H7 (cell line): ENCODE measurements around the gene HAPSTR1. TPM values are rescaled to one million over a fixed set of nuclear protein-coding genes. Genes with fewer than 3 reads are reported as not detected.

Source experiments
- DNase-seq: peaks from one replicate; pipeline ENCODE4 v3.0.0; 2012
- H3K27me3 ChIP-seq: 2 replicates; pipeline ENCODE4 v1.6.0; 2011; ENCODE audit warnings: mild to moderate bottlenecking, low read length; ENCODE audit not compliant: control insufficient read depth, insufficient read depth
- H3K36me3 ChIP-seq: replicated peaks from 2 replicates; pipeline ENCODE4 v1.5.1; 2011; ENCODE audit warnings: low read length; ENCODE audit not compliant: control insufficient read depth, insufficient read depth
- H3K4me3 ChIP-seq: 2 replicates; pipeline ENCODE4 v1.5.1; 2011; ENCODE audit warnings: low read depth, mild to moderate bottlenecking, control low read depth, low read length, moderate library complexity; ENCODE audit not compliant: insufficient read depth
- total RNA-seq: library from RNA; depleted of rRNA; stranded (reverse); fragments of >200 nt; shearing (Covaris generic); gene quantifications from 2 replicates; pipeline ENCODE4 v1.2.3, GENCODE V29; 2014; rRNA removed

Gene HAPSTR1
- total RNA-seq, 1 experiment from 2014 or later = 44.0 TPM

- H3K27me3 ChIP-seq = no peaks in the 10 kb centered on the region
These were observed 43.3 kb downstream of the HAPSTR1 start for GRCh38 chr16:9134739-9135138.

GRCh38 chr16:9135797-9136196, 44.4 kb downstream of the HAPSTR1 start:
- no peak overlapping the region for H3K4me3 ChIP-seq
- H3K27me3 ChIP-seq = no peaks in the 10 kb centered on the region
- no peaks in the 10 kb centered on the region for H3K36me3 ChIP-seq
- no peak for DNase-seq

More at GRCh38 chr16:9134739-9135138, 43.3 kb downstream of the HAPSTR1 start:
- peak; percentile 81 for DNase-seq
- Histone ChIP-seq H3K4me3 (no peak overlapping the region), H3K36me3 (no peaks in the 10 kb centered on the region)

GRCh38 chr16:9136596-9136995, 45.2 kb downstream of the HAPSTR1 start:
- H3K4me3 ChIP-seq = no peak overlapping the region
- DNase-seq = no peak
- no peaks in the 10 kb centered on the region for H3K27me3 ChIP-seq
- no peaks in the 10 kb centered on the region for H3K36me3 ChIP-seq

- Histone ChIP-seq H3K27me3 (no peaks in the 10 kb centered on the region), H3K4me3 (no peak overlapping the region), H3K36me3 (no peaks in the 10 kb centered on the region)
- DNase-seq = no peak
These were observed 46.7 kb downstream of the HAPSTR1 start for GRCh38 chr16:9138021-9138680.

- no peak overlapping the region for H3K4me3 ChIP-seq
- no peaks in the 10 kb centered on the region for H3K27me3 ChIP-seq
- H3K36me3 ChIP-seq = no peaks in the 10 kb centered on the region
- peak; percentile 83 for DNase-seq
These were observed 47.5 kb downstream of the HAPSTR1 start for GRCh38 chr16:9138731-9139501.

- no peaks in the 10 kb centered on the region for H3K36me3 ChIP-seq
- H3K4me3 ChIP-seq = no peak overlapping the region
- no peaks in the 10 kb centered on the region for H3K27me3 ChIP-seq
- DNase-seq = peak; percentile 60
These were observed 48.5 kb downstream of the HAPSTR1 start for GRCh38 chr16:9139965-9140364.

Other genes with a start within 250 kb of the HAPSTR1 start
- 324 and 345 TPM in 2 replicates for gene CARHSP1, start 222.6 kb upstream of the HAPSTR1 start, total RNA-seq
- gene LITAFD, start 209.3 kb upstream of the HAPSTR1 start, total RNA-seq = not detected in 2 replicates
- gene USP7, start 127.7 kb upstream of the HAPSTR1 start, total RNA-seq = 63.6 and 80.7 TPM in 2 replicates